NCI-H1694 (cell line): ENCODE data around the gene SYNPO.
A peak's percentile ranks its signal among the peaks of the same experiment; 100 is the strongest.

Source experiments
- DNase-seq: peaks from one replicate; lab custom pipeline; 2025; lab: John Stamatoyannopoulos, UW

SYNPO gene

DNA sequence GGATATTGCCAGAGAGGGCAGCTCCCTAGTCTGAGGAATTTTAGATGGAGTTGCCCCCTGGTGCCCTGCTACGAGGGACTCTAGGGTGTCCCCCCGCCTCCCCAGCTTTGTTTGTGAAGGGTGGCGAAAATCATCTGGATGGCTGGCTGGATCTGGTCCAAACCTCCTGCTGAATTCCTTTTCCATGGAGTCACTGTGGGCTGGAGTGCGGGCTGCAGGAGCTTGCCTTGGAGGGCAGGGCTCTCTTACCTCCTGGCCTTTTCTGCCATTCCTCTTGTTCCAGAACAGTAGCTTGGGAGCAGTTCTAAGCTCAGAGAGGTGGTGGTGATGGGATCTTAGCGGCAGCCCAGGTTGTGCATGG is 2.1 kb downstream of the SYNPO start:
- DNase-seq: no peak

DNA sequence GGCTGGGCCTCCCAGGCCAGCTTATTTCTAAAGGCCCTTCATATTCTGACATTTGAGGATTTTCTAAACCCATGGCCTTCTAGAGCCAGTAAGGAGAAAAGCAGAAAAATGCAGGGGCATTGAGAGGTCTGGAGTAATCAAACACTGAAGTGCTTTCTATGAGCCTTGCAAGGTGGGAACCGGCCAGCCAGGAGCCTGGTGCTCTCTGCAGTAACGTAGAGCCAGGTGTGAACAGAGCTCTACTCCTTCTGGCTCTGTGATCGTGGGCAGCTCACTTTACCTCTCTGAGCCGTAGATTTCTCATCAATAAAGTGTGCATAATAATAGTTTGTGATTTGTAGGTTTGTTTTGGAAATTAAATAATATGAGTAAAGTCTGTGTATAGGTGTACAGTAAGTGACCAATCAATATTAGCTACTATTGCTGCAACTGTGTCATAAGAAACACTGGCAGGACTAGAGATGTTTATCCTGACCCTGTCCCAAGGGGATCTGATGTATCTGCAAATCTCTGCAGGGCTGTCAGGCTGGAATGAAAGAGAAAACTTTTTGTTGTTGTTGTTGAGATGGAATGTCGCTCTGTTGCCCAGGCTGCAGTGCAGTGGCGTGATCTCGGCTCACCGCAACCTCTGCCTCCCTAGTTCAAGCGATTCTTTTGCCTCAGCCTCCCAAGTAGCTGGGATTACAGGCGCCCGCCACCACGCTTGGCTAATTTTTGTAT is 2.7 kb downstream of the SYNPO start:
- DNase-seq: no peak

DNA sequence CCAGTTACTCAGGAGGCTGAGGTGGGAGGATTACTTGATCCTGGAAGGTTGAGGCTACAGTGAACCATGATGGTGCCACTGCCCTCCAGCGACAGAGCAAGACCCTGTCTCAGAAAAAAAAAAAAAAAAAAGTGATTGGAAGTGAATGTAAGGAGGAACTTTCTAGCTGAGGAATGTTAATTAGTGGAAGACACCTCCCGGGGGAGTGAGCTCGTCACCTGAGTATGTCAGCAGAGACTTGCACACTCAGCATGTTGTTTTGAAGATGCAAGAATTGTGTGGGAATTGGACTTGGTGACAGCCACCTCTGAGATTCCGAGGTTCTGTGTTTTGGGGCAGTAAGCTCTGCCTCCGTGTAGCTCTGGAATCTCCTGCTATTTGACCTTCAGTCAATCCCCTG is 3.6 kb downstream of the SYNPO start:
- DNase-seq: no peak

DNA sequence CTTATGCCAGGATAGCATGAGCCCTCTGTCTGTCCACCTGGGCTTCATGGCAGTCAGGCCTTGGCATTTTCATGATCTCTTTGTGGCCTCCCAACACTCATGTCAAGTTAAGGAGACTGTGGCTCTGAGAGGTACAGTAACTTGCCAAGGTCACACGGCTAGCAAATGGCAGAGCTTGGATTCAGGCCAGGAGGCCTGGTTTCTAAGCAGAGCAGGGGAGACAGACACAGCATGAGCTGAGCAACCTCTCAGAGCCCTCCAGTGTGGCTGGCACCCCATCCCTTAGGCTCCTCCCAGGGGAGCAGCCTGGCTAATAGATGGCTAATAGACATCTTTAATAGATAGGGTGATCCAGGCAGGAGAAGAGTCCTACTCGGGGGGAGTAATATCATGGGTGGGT is 4.1 kb downstream of the SYNPO start:
- peak; percentile 45 for DNase-seq

DNA sequence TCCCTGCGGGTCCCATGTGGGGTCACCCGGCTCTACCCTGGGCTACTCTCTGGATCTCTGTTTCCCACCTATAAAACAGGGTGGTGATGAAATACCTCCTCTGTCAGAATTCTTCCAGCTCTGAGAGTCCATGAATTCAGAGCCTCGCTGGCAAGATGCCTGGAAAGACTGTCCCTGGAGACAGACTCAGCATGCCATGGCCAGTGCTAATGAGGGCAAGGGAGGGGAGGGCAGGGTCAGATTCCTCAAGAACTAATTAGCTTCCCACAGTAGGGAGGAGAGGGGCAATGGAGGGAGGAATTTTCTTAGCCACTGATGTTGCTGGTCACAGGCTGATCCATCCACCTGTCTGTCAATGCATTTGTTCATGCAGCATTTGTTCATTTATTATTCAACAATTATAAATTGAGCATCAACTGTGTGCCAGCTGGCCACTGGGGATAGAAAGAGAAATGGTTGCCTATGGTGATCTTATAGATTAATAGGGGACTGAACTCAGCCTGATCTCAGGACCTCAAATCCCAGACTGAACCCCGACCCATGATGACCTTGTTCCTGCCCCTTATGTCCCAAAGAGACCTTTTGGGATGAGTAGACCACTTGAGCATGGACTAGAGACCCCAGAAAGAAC is 4.7 kb downstream of the SYNPO start:
- no peak for DNase-seq

DNA sequence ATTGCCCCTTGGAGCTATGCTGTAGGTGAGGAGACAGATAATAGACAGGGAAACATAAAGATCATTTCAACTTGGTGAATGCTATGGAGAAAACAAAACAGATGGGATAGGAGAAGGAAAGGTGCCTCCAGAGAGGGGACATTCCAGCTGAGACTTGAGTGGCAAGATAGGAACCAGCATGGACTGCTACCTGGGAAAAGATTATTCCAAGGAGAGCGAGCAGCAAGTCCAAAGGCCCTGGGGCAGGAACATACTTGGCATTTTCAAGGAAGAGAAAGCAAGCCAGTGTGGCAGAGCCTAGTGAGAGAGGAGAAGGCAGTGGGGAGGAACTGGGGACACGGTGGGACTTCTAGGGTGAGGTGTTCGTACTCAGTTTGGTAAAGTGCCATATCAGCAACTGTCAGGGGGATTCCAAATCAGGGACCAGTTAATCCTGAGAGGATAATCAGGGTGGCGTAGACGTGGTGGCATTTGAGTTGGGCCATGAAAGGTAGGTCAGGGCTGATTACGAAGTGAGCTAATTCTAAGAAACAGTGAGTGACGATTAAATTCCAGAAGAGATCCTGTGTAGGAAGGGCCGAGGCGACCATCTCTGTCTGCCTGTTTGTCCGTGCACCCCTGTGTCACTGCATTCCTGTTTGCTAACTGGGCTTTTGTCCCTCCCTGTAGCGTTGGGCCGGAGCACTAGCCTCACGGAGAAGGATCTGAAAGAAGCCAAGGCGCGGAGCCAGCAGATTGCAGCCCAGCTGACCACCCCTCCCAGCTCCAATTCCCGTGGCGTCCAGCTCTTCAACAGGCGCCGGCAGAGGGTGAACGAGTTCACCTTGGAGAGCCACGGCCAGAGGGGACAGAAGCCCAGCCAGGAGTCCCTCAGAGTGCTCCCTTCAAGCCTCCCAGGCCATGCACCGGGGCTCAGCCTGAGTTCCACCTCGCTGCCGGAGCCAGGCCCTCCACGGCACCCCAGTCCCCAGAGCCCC is 7.1 kb downstream of the SYNPO start:
- no peak for DNase-seq

DNA sequence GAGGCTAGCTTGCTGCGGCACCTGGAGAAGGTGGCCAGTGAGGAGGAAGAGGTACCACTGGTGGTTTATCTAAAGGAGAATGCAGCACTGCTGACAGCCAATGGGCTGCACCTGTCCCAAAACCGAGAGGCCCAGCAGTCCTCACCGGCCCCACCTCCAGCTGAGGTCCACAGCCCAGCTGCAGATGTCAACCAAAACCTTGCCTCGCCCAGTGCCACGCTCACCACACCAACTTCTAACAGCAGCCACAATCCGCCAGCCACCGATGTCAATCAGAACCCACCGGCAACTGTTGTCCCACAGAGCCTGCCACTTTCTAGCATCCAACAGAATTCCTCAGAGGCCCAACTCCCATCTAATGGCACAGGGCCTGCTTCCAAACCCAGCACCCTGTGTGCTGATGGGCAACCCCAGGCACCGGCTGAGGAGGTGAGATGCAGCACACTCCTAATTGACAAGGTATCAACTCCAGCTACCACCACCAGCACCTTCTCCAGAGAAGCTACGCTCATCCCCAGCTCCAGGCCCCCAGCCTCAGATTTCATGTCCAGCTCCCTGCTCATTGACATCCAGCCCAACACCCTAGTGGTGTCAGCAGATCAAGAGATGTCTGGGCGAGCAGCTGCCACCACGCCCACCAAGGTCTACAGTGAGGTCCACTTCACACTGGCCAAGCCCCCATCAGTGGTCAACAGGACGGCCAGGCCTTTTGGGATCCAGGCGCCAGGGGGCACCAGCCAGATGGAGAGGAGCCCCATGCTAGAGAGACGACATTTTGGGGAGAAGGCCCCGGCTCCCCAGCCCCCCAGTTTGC is 8.0 kb downstream of the SYNPO start:
- DNase-seq: no peak

DNA sequence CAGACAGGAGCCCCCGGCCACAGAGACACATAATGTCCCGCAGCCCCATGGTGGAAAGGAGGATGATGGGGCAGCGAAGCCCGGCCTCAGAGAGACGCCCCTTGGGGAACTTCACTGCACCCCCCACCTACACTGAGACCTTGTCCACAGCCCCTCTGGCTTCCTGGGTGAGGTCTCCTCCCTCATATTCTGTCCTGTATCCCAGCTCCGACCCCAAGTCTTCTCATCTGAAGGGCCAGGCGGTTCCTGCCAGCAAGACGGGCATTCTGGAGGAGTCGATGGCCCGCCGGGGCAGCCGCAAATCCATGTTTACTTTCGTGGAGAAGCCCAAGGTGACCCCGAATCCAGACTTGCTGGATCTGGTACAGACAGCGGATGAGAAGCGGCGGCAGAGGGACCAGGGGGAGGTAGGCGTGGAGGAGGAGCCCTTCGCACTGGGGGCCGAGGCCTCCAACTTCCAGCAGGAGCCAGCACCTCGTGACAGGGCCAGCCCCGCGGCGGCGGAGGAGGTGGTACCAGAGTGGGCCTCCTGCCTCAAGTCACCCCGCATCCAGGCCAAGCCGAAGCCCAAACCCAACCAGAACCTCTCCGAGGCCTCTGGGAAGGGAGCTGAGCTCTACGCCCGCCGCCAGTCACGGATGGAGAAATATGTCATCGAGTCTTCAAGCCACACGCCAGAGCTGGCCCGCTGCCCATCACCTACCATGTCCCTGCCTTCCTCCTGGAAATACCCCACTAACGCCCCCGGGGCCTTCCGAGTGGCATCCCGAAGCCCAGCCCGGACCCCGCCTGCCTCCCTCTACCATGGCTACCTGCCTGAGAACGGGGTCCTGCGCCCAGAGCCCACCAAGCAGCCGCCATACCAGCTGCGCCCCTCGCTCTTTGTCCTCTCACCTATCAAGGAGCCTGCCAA is 8.9 kb downstream of the SYNPO start:
- DNase-seq: no peak

DNA sequence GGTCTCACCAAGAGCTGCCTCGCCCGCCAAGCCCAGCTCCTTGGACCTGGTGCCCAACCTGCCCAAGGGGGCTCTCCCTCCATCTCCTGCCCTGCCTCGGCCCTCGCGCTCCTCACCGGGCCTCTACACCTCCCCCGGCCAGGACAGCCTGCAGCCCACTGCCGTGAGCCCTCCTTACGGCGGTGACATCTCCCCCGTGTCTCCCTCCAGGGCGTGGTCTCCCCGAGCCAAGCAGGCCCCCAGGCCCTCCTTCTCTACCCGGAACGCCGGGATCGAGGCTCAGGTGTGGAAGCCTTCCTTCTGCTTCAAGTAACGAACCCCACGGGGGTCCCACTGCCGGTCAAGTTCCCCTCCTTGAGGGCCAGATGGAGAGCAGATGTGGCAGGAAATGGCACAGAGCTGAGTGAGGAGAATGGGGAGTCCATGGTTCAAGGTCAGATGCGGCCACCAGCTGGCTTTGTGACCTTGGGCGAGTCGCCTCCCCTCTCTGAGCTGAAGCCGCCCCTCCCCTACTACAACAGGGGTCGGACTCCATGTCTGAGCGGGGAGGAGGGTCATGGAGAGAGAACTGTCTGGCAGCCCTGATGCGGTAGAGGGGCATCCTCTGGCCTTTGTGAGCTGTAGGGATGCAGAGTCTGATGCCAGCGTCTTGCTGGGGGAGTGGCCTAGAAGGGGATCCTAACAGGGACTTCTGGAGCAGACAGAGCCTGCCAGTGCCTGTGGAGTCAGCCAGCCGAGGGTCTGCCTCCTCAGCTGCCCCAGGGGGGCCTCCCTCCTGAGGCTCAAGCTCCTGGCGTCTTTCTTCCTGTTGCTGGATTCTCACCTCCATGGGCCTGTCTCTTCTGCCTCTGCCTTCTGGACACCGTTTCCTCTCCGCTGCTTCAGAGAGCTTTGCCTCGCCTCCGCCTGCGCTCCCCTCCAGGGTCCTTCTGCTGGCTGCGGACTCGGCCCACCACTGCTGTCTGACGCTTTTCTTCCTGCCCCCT is 9.9 kb downstream of the SYNPO start:
- no peak for DNase-seq

DNA sequence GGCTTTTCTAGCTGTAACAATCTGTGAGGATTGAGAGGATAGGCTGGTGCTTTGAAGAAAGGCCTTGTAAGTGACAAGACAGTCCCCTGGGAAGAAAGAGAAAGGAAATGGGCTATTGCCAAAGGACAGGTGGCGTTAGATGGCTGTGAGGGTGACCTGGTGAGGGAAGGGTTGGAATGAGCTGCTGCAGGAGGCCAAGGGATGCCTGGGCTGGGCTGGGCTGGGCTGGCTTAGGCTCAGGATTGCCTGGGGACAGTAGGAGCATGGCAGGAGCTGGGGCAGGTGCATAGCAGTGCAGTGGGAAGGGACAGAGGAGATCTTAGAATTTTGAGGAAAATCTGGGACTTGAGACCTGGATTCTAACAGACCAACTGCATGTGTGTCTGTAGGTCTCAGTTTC is 10.9 kb downstream of the SYNPO start:
- DNase-seq: no peak

DNA sequence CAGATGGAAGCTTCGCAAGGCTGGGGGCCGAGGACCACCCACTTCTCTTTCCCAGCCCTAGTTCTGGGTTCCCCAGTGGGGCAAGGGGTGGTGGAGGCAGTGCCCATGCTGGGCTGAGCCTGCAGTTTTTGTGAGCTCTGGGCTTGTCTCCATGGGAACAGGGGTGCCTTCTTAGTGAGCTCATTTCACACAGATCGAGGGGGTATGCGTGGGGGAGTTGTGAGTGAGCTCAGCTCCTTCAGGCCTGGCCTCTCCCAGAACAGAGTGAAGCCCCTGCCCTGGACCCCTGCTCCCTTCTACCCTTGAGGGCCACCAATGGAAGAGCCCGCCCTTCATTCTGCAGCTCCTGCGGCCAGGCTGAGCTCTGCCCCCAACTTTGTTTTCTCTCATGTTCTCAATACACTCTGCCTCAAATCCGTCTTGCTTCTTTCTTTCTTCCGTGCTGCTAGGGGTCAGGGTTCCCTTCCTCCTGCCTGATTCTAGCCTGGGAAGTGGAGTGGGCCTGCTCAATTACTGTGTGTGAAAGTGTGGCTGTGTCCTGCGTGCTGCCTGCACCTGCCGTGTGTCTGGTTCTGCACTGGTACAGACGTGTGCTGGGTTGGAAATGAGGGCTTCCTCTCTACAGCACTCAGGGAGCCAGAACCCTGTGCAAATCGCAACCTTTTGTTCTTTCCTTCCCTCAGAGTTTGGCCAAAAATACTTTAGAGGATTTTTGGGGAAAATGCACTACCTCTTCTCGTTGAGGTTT is 11.6 kb downstream of the SYNPO start:
- no peak for DNase-seq

DNA sequence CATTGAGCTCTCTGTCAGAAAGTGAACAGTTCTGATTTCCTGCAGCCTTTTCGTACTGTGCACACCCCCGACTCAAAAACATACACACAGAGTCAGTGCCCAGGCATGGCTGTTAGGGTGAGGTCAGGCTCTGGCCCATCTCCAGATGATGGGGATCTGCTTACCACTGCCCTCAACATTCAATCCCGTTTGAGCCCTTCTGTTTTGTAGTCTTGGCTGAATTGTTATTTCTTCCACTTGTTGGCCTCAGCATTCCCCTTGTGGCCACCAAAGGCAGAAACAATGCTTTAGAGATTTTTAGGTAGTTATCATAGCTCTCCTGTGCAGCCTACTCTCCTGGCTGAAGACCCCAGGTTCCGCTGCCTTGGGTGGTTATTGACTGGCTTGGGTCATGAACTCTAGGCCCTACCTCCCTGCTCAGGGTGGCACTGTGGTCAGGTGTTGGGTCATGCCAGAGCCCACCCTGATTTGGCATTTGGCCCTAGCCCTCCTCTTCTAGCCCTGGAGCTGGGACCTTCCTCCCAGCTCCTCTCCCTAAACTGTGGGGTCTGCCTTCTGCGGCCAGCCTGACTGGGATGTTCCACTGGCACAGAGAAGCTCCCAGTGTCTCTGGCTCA is 12.8 kb downstream of the SYNPO start:
- DNase-seq: no peak

DNA sequence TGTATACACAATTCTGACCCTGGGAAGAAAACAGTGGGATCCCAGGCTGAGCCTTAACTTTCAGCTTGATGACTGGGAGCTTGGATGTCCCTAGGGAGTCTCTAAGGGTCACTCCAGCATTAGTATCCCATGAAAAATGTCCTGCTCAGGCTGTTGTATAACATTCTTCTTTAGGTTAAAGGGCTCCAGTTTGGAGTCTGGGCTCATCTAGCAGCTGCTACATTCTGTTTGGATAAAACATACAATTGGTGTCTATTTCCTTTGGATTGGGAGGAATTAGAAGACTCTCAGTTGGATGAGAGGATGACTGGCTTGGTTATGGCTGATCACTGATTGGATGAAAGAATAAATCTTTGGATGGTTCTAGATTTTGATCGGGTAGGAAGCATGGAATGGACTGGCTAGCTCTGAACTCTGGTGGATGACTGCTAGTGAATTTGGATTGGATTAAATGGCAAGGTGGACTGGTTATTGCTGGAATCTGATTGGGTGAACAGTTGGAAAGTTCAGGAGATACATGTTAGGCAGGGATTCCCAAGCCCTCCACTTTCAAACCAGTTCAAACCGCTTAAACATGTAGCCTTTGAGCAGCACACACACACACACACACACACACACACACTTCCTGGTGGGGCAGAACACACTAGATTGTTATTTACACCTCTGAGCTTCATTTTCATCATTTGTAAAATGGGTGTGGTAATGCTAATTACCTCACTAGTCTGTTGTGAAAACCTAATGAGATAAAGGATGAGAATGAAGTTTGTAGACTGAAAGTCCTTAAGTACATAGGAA is 13.5 kb downstream of the SYNPO start:
- DNase-seq: no peak

DNA sequence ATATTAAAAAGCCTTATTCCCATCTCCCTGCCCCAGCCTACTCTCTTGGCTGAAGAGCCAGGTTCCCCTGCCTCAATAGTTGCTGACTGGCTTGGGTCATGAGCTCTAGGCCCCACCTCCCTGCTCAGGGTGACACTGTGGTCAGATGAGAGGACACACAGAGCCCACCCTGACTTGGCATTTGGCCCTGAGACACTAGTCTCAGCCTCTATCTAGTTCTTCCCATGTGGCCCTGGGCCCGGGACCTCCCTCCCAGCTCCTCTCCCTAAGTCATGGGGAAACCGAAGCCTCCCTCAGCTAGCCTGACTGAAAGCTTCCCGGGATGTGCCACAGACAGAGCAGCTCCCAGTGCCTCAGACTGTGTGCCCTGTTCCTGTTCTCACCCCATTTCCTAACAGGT is 14.8 kb downstream of the SYNPO start:
- no peak for DNase-seq

DNA sequence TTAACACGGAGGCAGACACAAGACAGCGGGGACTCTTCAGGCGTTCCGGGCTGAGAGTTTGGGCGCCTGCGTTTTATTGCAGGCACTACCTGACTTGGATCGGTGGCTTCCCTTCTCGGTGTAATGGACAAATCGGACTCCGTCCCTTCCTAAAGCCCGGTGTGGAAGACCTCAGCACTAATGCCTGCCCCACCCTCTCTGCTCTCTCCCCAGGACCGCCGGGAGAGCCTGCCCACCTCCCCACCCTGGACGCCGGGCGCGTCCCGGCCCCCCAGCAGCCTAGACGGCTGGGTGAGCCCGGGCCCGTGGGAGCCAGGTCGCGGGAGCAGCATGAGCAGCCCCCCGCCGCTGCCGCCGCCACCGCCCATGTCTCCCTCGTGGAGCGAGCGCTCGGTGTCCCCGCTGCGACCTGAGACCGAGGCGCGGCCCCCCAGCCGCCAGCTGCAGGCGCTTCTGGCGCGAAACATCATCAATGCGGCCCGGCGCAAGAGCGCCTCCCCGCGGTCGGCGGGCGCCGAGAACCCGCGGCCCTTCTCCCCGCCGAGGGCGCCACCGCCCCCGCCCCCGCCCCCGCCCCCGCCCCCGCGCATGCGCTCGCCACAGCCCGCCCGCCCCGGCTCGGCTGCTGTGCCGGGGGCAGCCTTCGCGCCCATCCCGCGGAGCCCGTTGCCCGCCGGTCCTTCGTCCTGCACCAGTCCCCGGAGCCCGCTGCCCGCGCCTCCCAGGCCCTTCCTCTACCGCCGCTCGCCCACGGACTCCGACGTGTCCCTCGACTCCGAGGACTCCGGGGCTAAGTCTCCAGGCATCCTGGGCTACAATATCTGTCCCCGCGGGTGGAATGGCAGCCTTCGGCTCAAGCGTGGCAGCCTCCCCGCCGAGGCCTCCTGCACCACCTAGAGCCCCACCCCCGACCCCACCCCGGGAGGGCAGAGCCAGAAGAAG is 16.0 kb downstream of the SYNPO start:
- no peak for DNase-seq

DNA sequence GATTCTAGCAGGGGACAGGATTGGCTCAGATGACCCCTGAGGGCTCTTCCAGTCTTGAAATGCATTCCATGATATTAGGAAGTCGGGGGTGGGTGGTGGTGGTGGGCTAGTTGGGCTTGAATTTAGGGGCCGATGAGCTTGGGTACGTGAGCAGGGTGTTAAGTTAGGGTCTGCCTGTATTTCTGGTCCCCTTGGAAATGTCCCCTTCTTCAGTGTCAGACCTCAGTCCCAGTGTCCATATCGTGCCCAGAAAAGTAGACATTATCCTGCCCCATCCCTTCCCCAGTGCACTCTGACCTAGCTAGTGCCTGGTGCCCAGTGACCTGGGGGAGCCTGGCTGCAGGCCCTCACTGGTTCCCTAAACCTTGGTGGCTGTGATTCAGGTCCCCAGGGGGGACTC is 17.7 kb downstream of the SYNPO start:
- no peak for DNase-seq
